ENCODE data around the gene B3GNT5.

- TF ChIP-seq CTCF (IDR thresholded peaks at IDR 0.05): no peak
- TF ChIP-seq POLR2A (IDR thresholded peaks at IDR 0.05): no peak
These were observed 64.2 kb downstream of the B3GNT5 start for GRCh38 chr3:183317271-183317670.

Measured in testis (tissue), 2 donors.